ENCODE data around the gene SYNJ2.

SYNJ2 gene

GRCh38 chr6:158014505-158015187 lies 33.0 kb downstream of the SYNJ2 start:
- no peak for DNase-seq (ENCODE audit: low spot score)

- DNase-seq (ENCODE audit: low spot score), result no peak
Measured at GRCh38 chr6:158015188-158015506, 33.5 kb downstream of the SYNJ2 start.

- no peak for DNase-seq (ENCODE audit: low spot score)
Measured at GRCh38 chr6:158016571-158017383, 35.1 kb downstream of the SYNJ2 start.

GRCh38 chr6:158017621-158018040 lies 36.0 kb downstream of the SYNJ2 start:
- no peak for DNase-seq (ENCODE audit: low spot score)

GRCh38 chr6:158018041-158018771 lies 36.5 kb downstream of the SYNJ2 start:
- no peak for DNase-seq (ENCODE audit: low spot score)

GRCh38 chr6:158018851-158019361 lies 37.2 kb downstream of the SYNJ2 start:
- no peak for DNase-seq (ENCODE audit: low spot score)

- DNase-seq (ENCODE audit: low spot score), result no peak
Measured at GRCh38 chr6:158019416-158019815, 37.8 kb downstream of the SYNJ2 start.

GRCh38 chr6:158020272-158020711 lies 38.6 kb downstream of the SYNJ2 start:
- DNase-seq (ENCODE audit: low spot score), result no peak

GRCh38 chr6:158020811-158021210 lies 39.1 kb downstream of the SYNJ2 start:
- DNase-seq (ENCODE audit: low spot score), result no peak

GRCh38 chr6:158021376-158021775 lies 39.7 kb downstream of the SYNJ2 start:
- DNase-seq (ENCODE audit: low spot score), result no peak

GRCh38 chr6:158021814-158022748 lies 40.4 kb downstream of the SYNJ2 start:
- no peak for DNase-seq (ENCODE audit: low spot score)

- DNase-seq (ENCODE audit: low spot score), result no peak
Measured at GRCh38 chr6:158022749-158023596, 41.3 kb downstream of the SYNJ2 start.

- no peak for DNase-seq (ENCODE audit: low spot score)
Measured at GRCh38 chr6:158023597-158023939, 41.9 kb downstream of the SYNJ2 start.

- no peak for DNase-seq (ENCODE audit: low spot score)
Measured at GRCh38 chr6:158024566-158025297, 43.1 kb downstream of the SYNJ2 start.

GRCh38 chr6:158026054-158026900 lies 44.6 kb downstream of the SYNJ2 start:
- peak; percentile 77 for DNase-seq (ENCODE audit: low spot score)

- no peak for DNase-seq (ENCODE audit: low spot score)
Measured at GRCh38 chr6:158026901-158027589, 45.4 kb downstream of the SYNJ2 start.

- DNase-seq (ENCODE audit: low spot score), result no peak
Measured at GRCh38 chr6:158027590-158028285, 46.1 kb downstream of the SYNJ2 start.

- no peak for DNase-seq (ENCODE audit: low spot score)
Measured at GRCh38 chr6:158028421-158028820, 46.8 kb downstream of the SYNJ2 start.

All from CD4-positive, alpha-beta T cell treated with Interleukin-2 at 100 ng/mL for 4 hours (primary cell).